Neuronal stem cell (in vitro differentiated cells): ENCODE results near the gene MYO15B.

Experiments
- DNase-seq: peaks from one replicate; pipeline ENCODE4 v3.0.0-alpha.2; 2013; ENCODE audit warnings: low spot score
- H2AFZ ChIP-seq: one replicate; pipeline ENCODE4 v1.6.1; 2013; ENCODE audit warnings: mild to moderate bottlenecking, low read length, inconsistent platforms
- H2AK5ac ChIP-seq: 2 replicates; pipeline ENCODE4 v1.6.1; 2013; ENCODE audit warnings: low read depth, mild to moderate bottlenecking, inconsistent platforms, low read length, moderate library complexity, mixed read lengths
- H2BK120ac ChIP-seq: 2 replicates; pipeline ENCODE4 v1.6.1; 2013; ENCODE audit warnings: low read depth, mild to moderate bottlenecking, inconsistent platforms, low read length, moderate library complexity, mixed read lengths
- H2BK12ac ChIP-seq: one replicate; pipeline ENCODE4 v1.6.1; 2013; ENCODE audit warnings: low read length, inconsistent platforms
- H2BK15ac ChIP-seq: 2 replicates; pipeline ENCODE4 v1.6.1; 2013; ENCODE audit warnings: mild to moderate bottlenecking, low read length, inconsistent platforms, mixed read lengths
- H2BK5ac ChIP-seq: one replicate; pipeline ENCODE4 v1.6.1; 2013; ENCODE audit warnings: inconsistent platforms, mild to moderate bottlenecking, low read length, moderate library complexity
- H3K14ac ChIP-seq: one replicate; pipeline ENCODE4 v1.6.1; 2013; ENCODE audit warnings: low read length, inconsistent platforms
- H3K18ac ChIP-seq: 2 replicates; pipeline ENCODE4 v1.6.1; 2013; ENCODE audit warnings: low read length, inconsistent platforms
- H3K23ac ChIP-seq: 2 replicates; pipeline ENCODE4 v1.6.1; 2013; ENCODE audit warnings: low read depth, mild to moderate bottlenecking, mixed read lengths, low read length, inconsistent platforms; ENCODE audit not compliant: poor library complexity
- H3K27ac ChIP-seq: replicated peaks from 3 replicates; pipeline ENCODE4 v1.5.1; 2013; ENCODE audit warnings: low read length, inconsistent platforms
- H3K27me3 ChIP-seq, 3 experiments: 2 replicates each; pipeline ENCODE4 v1.6.1; 2013; ENCODE audit warnings: low read length in 3 of 3, mild to moderate bottlenecking in 2 of 3, inconsistent platforms in 1 of 3, low read depth in 1 of 3, mixed read lengths in 1 of 3, moderate library complexity in 1 of 3; ENCODE audit not compliant: control insufficient read depth in 3 of 3, insufficient read depth in 3 of 3
- H3K36me3 ChIP-seq, 2 donors: replicated peaks in 1 of 2; 2 replicates each; pipeline ENCODE4 v1.6.1; 2013; ENCODE audit warnings: low read length in 2 of 2; ENCODE audit not compliant: control insufficient read depth in 2 of 2, insufficient read depth in 2 of 2
- H3K4ac ChIP-seq: 2 replicates; pipeline ENCODE4 v1.6.1; 2013; ENCODE audit warnings: inconsistent platforms, mild to moderate bottlenecking, low read length, moderate library complexity
- H3K4me1 ChIP-seq, 2 donors: 1 replicate in 1 of 2; 2 replicates in 1 of 2; pipeline ENCODE4 v1.6.1; 2013; ENCODE audit warnings: low read length in 2 of 2, low read depth in 1 of 2; ENCODE audit not compliant: control insufficient read depth in 2 of 2, insufficient read depth in 1 of 2
- H3K4me2 ChIP-seq: one replicate; pipeline ENCODE4 v1.6.1; 2013; ENCODE audit warnings: mild to moderate bottlenecking, low read length, inconsistent platforms; ENCODE audit not compliant: insufficient read depth, poor library complexity, severe bottlenecking
- H3K4me3 ChIP-seq, 2 donors: 2 replicates each; pipeline ENCODE4 v1.5.1; 2013; ENCODE audit warnings: low read length in 2 of 2, mild to moderate bottlenecking in 2 of 2, inconsistent platforms in 1 of 2, moderate library complexity in 1 of 2
- H3K79me1 ChIP-seq: one replicate; pipeline ENCODE4 v1.6.1; 2013; ENCODE audit warnings: low read depth, mild to moderate bottlenecking, inconsistent platforms, low read length, moderate library complexity
- H3K9ac ChIP-seq: one replicate; pipeline ENCODE4 v1.6.1; 2013; ENCODE audit warnings: mild to moderate bottlenecking, low read depth, low read length, inconsistent platforms; ENCODE audit not compliant: poor library complexity
- H3K9me3 ChIP-seq, 2 donors: replicated peaks in 1 of 2; 2 replicates each; pipeline versions ENCODE3 to v1.6.1; 2013; ENCODE audit warnings: low read length in 2 of 2, mild to moderate bottlenecking in 2 of 2, inconsistent platforms in 1 of 2, low read depth in 1 of 2, mixed read lengths in 1 of 2, moderate library complexity in 1 of 2; ENCODE audit not compliant: control insufficient read depth in 2 of 2, insufficient read depth in 1 of 2
- H4K8ac ChIP-seq: one replicate; pipeline ENCODE4 v1.6.1; 2013; ENCODE audit warnings: low read depth, mild to moderate bottlenecking, inconsistent platforms, low read length, moderate library complexity
- H4K91ac ChIP-seq: one replicate; pipeline ENCODE4 v1.6.1; 2013; ENCODE audit warnings: low read length, low read depth, mild to moderate bottlenecking, inconsistent platforms; ENCODE audit not compliant: poor library complexity
- WGBS, 2 donors: extraction: QIAGEN DNeasy Blood & Tissue Kit; methylation state at CpG; one replicate each; pipeline ENCODE4 v1.1.7; 2013; ENCODE audit warnings: missing lambda C conversion rate in 2 of 2, mixed read lengths in 1 of 2; ENCODE audit not compliant: insufficient read length in 2 of 2, insufficient replicate concordance in 1 of 2; ENCODE audit errors: extremely low coverage in 2 of 2; 5-methylcytosine and 5-hydroxymethylcytosine counted together

Gene MYO15B

DNA sequence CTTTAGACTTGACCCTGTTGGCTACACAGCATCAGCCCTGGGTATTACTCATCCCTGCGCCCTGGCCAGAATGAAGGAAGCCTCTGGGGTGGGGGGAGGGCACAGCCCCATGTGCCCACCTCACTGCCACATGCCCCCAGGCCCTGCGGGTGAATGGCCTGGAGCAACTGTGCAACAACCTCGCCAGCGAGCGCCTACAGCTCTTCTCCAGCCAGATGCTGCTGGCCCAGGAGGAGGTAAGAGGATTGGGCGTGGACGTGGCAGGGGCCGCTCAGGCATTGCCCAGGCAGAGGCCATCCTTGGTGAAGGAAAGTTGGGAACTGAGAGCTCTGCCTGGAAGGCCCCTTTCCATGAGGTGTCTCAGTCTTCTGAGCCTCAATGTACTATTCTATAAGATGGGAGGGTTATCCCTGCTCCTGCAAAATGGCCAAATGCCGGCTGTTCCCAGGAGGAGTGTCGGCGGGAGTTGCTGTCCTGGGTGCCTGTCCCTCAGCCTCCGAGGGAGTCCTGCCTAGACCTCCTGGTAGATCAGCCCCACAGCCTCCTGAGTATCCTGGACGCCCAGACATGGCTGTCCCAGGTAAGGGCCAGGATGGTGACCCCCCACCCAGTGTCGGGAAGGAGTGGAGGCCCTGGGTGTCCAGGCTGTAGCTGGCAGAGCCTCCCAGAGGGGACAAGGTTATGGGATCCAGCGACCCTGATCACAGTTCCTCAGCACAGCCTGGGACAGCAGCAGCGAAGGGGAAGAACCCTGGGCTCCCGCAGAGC, 8.9 kb downstream of the MYO15B start:
- DNase-seq: no peak
- H2BK15ac ChIP-seq: peak overlapping the region; percentile 67
- no peaks in the 10 kb centered on the region for H3K4me1 ChIP-seq
- peak overlapping the region; percentile 16 for H3K18ac ChIP-seq
- no peak overlapping the region for H4K8ac ChIP-seq
- no peak overlapping the region for H3K4me2 ChIP-seq
- H3K9me3 ChIP-seq: no peaks in the 10 kb centered on the region
- no CpG with 5 or more reads among the region's 17 CpGs for WGBS, 2 donors
- no peak overlapping the region for H2BK5ac ChIP-seq
- H3K36me3 ChIP-seq: no peaks in the 10 kb centered on the region
- peaks cover 3% of the 10 kb centered on the region for H3K79me1 ChIP-seq
- H3K27ac ChIP-seq: no peak overlapping the region
- H3K27me3 ChIP-seq: peaks cover 0 to 24% (median 0%) of the 10 kb centered on the region in 3 experiments
- H3K14ac ChIP-seq: no peak overlapping the region
- H2BK120ac ChIP-seq: no peak overlapping the region
- H4K91ac ChIP-seq: no peak overlapping the region
- peak overlapping the region; percentile 94 for H3K23ac ChIP-seq
- no peak overlapping the region for H3K4ac ChIP-seq
- no peak overlapping the region for H3K4me3 ChIP-seq
- no peak overlapping the region for H2AFZ ChIP-seq
- no peak overlapping the region for H2AK5ac ChIP-seq
- H2BK12ac ChIP-seq: no peak overlapping the region
- peak overlapping the region; percentile 34 for H3K9ac ChIP-seq

GRCh38 chr17:75601057-75601987, 13.7 kb downstream of the MYO15B start:
- Histone ChIP-seq H3K27ac (no peak overlapping the region), H3K27me3 (peaks cover 0 to 6% (median 0%) of the 10 kb centered on the region in 3 experiments), H3K36me3 (no peaks in the 10 kb centered on the region), H3K18ac (no peak overlapping the region), H3K9ac (no peak overlapping the region), H3K4me2 (no peak overlapping the region), H3K4ac (no peak overlapping the region), H2AK5ac (peak overlapping the region; percentile 59), H3K4me3 (no peak overlapping the region), H3K14ac (no peak overlapping the region), H3K4me1 (no peaks in the 10 kb centered on the region), H2BK15ac (no peak overlapping the region), H3K9me3 (peaks cover 0 to 2% of the 10 kb centered on the region in 2 donors), H2BK120ac (no peak overlapping the region), H2BK5ac (no peak overlapping the region), H2BK12ac (peak overlapping the region; percentile 36), H4K91ac (no peak overlapping the region), H3K23ac (no peak overlapping the region), H2AFZ (no peak overlapping the region), H3K79me1 (no peaks in the 10 kb centered on the region), H4K8ac (peak overlapping the region; percentile 92)
- WGBS, 2 donors: no CpG with 5 or more reads among the region's 28 CpGs
- peak; percentile 54 for DNase-seq

DNA sequence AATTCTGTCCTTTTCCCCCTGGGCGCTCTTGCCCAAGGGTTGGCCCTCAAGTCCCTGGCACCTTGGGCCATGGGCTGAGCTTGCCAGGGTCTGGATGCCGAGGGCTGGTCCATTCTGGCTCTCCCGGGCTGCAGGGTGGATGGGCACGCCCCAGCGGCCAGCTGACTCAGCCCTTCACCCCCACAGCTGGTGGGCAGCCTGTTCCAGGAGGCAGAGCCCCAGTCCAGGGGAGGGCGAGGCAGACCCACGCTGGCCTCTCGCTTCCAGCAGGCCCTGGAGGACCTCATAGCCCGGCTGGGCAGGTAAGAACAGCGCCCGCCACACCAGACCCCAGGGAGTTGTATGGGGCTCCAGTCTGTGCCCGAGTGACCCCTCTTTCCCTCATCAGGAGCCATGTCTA, 15.0 kb downstream of the MYO15B start:
- no peaks in the 10 kb centered on the region for H3K4me1 ChIP-seq
- no peaks in the 10 kb centered on the region for H3K79me1 ChIP-seq
- H3K4me2 ChIP-seq: no peak overlapping the region
- no peak overlapping the region for H2BK12ac ChIP-seq
- no peak overlapping the region for H4K8ac ChIP-seq
- H2BK15ac ChIP-seq: no peak overlapping the region
- no peak overlapping the region for H4K91ac ChIP-seq
- no peak overlapping the region for H3K14ac ChIP-seq
- H3K18ac ChIP-seq: no peak overlapping the region
- no peak for DNase-seq
- H3K9me3 ChIP-seq: peaks cover 0 to 2% of the 10 kb centered on the region in 2 donors
- H2BK5ac ChIP-seq: peak overlapping the region; percentile 53
- H3K27ac ChIP-seq: no peak overlapping the region
- no peak overlapping the region for H2AFZ ChIP-seq
- H3K4me3 ChIP-seq: no peak overlapping the region
- H3K27me3 ChIP-seq: no peaks in the 10 kb centered on the region
- no peak overlapping the region for H3K9ac ChIP-seq
- no peak overlapping the region for H2BK120ac ChIP-seq
- no CpG with 5 or more reads among the region's 12 CpGs for WGBS, 2 donors
- no peak overlapping the region for H3K4ac ChIP-seq
- no peak overlapping the region for H3K23ac ChIP-seq
- H2AK5ac ChIP-seq: peak overlapping the region; percentile 84
- no peaks in the 10 kb centered on the region for H3K36me3 ChIP-seq

GRCh38 chr17:75603123-75603522, 15.5 kb downstream of the MYO15B start:
- no peak overlapping the region for H2BK12ac ChIP-seq
- H3K9ac ChIP-seq: no peak overlapping the region
- H3K36me3 ChIP-seq: no peaks in the 10 kb centered on the region
- peaks cover 0 to 2% of the 10 kb centered on the region in 2 donors for H3K9me3 ChIP-seq
- peak overlapping the region; percentile 28 for H3K18ac ChIP-seq
- H2AK5ac ChIP-seq: peak overlapping the region; percentile 84
- no peak overlapping the region for H2BK15ac ChIP-seq
- H4K8ac ChIP-seq: no peak overlapping the region
- no peaks in the 10 kb centered on the region for H3K4me1 ChIP-seq
- no peak overlapping the region for H3K14ac ChIP-seq
- H3K27ac ChIP-seq: no peak overlapping the region
- no peak overlapping the region for H3K4ac ChIP-seq
- no peak for DNase-seq
- H3K4me3 ChIP-seq: no peak overlapping the region
- no peak overlapping the region for H3K4me2 ChIP-seq
- peak overlapping the region; percentile 12 for H4K91ac ChIP-seq
- peak overlapping the region; percentile 53 for H2BK5ac ChIP-seq
- no peak overlapping the region for H2BK120ac ChIP-seq
- H3K23ac ChIP-seq: no peak overlapping the region
- H3K27me3 ChIP-seq: no peaks in the 10 kb centered on the region
- no peak overlapping the region for H2AFZ ChIP-seq
- 100% methylated on average over 1 of the region's 9 CpGs; no CpG with 5 or more reads in 1 of the 2 donors for WGBS, 2 donors
- H3K79me1 ChIP-seq: no peaks in the 10 kb centered on the region
